GM12872 (cell line): ENCODE results near the gene SNRNP200.

Experiments
- CTCF ChIP-seq: IDR thresholded peaks from 3 replicates; pipeline ENCODE4 v1.5.1; 2011; ENCODE audit warnings: low read depth, mild to moderate bottlenecking, low read length, moderate library complexity; ENCODE audit not compliant: insufficient read depth

Gene SNRNP200

GRCh38 chr2:96252526-96252925 lies 52.8 kb downstream of the SNRNP200 start:
- no peak for TF ChIP-seq CTCF

GRCh38 chr2:96251721-96252292 lies 53.5 kb downstream of the SNRNP200 start:
- TF ChIP-seq CTCF: no peak

- TF ChIP-seq CTCF: no peak
Observed at GRCh38 chr2:96250188-96250587, 55.2 kb downstream of the SNRNP200 start.

- no peak for TF ChIP-seq CTCF
Observed at GRCh38 chr2:96249654-96250053, 55.7 kb downstream of the SNRNP200 start.

GRCh38 chr2:96248624-96249023 lies 56.7 kb downstream of the SNRNP200 start:
- TF ChIP-seq CTCF: no peak

- no peak for TF ChIP-seq CTCF
Observed at GRCh38 chr2:96247896-96248295, 57.5 kb downstream of the SNRNP200 start.

- TF ChIP-seq CTCF: no peak
Observed at GRCh38 chr2:96247009-96247408, 58.3 kb downstream of the SNRNP200 start.
